Right atrium auricular region (tissue), 2 donors: Measurements from ENCODE around the gene ESRP2. TPM values are rescaled to one million over a fixed set of nuclear protein-coding genes. Genes with fewer than 3 reads are reported as not detected.

Experiments
- DNase-seq: peaks from one replicate; pipeline ENCODE4 v3.0.0-alpha.2; 2019; ENCODE audit warnings: low spot score
- H3K27ac ChIP-seq, 2 donors: fragments of 200-600 bp; sonication (generic); 1 replicate in 1 of 2; 2 replicates in 1 of 2; pipeline ENCODE4 v1.5.1; 2016 to 2019
- H3K27me3 ChIP-seq, 2 donors: fragments of 200-600 bp; sonication (generic); one replicate each; pipeline versions ENCODE4 v1.5.1 to v1.6.0; 2017 to 2019
- H3K36me3 ChIP-seq: fragments of 200-600 bp; sonication (generic); one replicate; pipeline ENCODE4 v1.5.1; 2016
- H3K4me1 ChIP-seq, 2 donors: fragments of 200-600 bp; sonication (generic); one replicate each; pipeline versions ENCODE4 v1.5.1 to v1.6.0; 2017 to 2019
- H3K4me3 ChIP-seq, 2 donors: fragments of 200-600 bp; sonication (generic); 1 replicate in 1 of 2; 2 replicates in 1 of 2; pipeline ENCODE4 v1.5.1; 2017 to 2019; ENCODE audit warnings: mild to moderate bottlenecking in 1 of 2, moderate library complexity in 1 of 2
- H3K9me3 ChIP-seq, 2 donors: fragments of 200-600 bp; sonication (generic); one replicate each; pipeline ENCODE4 v1.5.1; 2019
- total RNA-seq, 2 donors: library from RNA; depleted of rRNA; stranded (reverse); fragments of >200 nt; gene quantifications; one replicate each; pipeline ENCODE4 v1.1.0, GENCODE V29; 2016
- TF ChIP-seq, protein P1 (sequence below), 2 donors: fragments of 200-600 bp; sonication (generic); IDR thresholded peaks; one replicate each; pipeline ENCODE4 v1.5.1; 2019; ENCODE audit warnings: antibody characterized with exemption in 2 of 2

Gene ESRP2
- total RNA-seq, 2 donors from 2014 or later: 0.59 to 1.2 TPM

DNA sequence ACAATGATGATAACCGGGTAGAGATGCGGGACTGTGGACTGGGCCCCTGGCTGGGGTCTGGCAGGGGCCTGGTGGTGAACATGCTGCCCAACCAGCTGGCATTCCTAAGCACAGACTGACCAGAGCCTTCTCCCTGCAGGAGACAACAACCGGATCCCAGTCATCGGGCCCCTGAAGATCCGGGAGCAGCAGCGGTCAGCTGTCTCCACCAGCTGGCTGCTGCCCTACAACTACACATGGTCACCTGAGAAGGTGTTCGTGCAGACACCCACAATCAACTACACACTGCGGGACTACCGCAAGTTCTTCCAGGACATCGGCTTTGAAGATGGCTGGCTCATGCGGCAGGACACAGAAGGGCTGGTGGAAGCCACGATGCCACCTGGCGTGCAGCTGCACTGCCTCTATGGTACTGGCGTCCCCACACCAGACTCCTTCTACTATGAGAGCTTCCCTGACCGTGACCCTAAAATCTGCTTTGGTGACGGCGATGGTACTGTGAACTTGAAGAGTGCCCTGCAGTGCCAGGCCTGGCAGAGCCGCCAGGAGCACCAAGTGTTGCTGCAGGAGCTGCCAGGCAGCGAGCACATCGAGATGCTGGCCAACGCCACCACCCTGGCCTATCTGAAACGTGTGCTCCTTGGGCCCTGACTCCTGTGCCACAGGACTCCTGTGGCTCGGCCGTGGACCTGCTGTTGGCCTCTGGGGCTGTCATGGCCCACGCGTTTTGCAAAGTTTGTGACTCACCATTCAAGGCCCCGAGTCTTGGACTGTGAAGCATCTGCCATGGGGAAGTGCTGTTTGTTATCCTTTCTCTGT, 23.3 kb upstream of the ESRP2 start:
- Histone ChIP-seq H3K27ac (peak overlapping the region; percentile 75 to 80), H3K36me3 (peaks cover 41% of the 10 kb centered on the region), H3K9me3 (no peaks in the 10 kb centered on the region), H3K4me1 (peaks cover 0 to 26% of the 10 kb centered on the region in 2 donors), H3K4me3 (no peak overlapping the region), H3K27me3 (no peaks in the 10 kb centered on the region)
- TF ChIP-seq, protein P1, sequence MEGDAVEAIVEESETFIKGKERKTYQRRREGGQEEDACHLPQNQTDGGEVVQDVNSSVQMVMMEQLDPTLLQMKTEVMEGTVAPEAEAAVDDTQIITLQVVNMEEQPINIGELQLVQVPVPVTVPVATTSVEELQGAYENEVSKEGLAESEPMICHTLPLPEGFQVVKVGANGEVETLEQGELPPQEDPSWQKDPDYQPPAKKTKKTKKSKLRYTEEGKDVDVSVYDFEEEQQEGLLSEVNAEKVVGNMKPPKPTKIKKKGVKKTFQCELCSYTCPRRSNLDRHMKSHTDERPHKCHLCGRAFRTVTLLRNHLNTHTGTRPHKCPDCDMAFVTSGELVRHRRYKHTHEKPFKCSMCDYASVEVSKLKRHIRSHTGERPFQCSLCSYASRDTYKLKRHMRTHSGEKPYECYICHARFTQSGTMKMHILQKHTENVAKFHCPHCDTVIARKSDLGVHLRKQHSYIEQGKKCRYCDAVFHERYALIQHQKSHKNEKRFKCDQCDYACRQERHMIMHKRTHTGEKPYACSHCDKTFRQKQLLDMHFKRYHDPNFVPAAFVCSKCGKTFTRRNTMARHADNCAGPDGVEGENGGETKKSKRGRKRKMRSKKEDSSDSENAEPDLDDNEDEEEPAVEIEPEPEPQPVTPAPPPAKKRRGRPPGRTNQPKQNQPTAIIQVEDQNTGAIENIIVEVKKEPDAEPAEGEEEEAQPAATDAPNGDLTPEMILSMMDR (IDR thresholded peaks at IDR 0.05): no peak
- DNase-seq: no peak

DNA sequence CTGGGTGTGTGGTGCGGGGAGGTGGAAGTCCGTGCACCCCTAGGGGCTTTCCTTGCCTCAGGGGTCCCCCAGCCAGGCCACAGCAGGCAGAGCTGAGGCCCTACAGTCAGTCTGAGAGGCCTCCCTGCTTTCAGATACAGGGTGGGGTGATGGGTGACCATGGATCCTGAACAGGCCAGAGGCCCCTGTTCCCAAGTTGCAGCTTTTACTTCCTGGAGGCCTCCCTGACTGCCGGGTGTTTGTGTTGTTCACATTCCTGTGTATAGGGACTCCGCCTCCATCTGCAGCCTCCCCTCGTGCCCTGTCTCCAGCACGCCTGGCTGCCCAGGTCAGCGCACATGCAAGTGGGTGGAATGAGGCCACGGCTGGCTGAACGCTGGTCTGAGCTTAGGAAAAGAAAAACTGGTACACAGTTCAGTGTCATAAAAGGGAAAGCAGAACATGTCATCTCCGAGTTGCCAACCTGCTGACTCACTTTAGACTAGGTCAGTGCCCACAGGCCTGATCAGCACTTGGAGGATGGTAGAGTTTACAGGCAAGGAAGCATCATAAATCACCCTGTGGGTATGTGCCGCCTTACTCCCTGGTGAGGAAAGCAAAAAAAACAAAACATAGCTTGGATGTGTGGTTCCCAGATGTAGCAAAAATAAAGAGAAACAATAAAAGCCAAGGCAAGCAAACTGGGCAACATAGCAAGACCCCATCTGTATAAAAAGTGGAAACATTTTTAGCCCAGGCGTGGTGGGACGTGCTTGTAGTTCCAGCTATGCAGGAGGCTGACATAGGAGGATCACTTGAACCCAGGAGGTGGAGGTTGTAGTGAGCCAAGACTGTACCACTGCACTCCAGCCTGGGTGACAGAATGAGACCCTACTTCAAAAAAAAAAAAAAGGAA, 22.2 kb upstream of the ESRP2 start:
- H3K9me3 ChIP-seq: no peaks in the 10 kb centered on the region
- H3K4me3 ChIP-seq: no peak overlapping the region
- no peaks in the 10 kb centered on the region for H3K27me3 ChIP-seq
- no peak for DNase-seq
- peaks cover 0 to 22% of the 10 kb centered on the region in 2 donors for H3K4me1 ChIP-seq
- H3K27ac ChIP-seq: peak overlapping the region; percentile 75 to 80
- TF ChIP-seq, protein P1 (IDR thresholded peaks at IDR 0.05): no peak
- H3K36me3 ChIP-seq: peaks cover 51% of the 10 kb centered on the region

DNA sequence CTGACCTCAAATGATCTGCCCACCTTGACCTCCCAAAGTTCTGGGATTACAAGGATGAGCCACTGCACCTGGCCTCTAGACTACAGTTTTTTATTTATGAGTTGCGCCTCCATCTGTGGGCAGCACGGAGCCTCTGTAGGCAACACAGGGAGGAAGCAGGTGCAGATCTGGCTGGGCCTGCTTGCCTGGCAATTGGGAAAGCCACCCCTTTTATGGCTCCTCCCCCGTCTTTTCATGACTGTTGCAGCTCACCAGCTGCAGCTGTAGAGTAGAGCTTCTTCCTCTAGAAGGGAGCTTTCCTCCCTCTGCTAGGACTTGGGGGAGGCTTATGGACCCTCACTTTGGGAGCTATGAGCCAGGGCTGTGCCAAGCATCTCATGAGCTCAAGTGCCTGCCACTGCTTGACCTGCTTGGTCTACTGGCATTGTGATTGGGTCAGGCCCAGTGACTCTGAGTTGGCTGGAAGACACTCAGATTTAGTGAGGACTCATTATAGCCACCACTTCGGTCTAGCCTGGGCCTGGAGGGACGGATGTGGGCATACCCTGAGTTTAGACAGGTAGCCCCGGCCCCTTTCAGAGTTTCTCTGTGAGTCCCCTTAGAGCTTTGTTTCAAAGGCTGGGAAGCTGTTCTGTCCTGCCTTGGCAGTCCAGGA, 21.5 kb upstream of the ESRP2 start:
- H3K27ac ChIP-seq: peak overlapping the region; percentile 75 to 80
- TF ChIP-seq, protein P1 (IDR thresholded peaks at IDR 0.05): no peak
- no peak for DNase-seq
- H3K9me3 ChIP-seq: no peaks in the 10 kb centered on the region
- H3K4me3 ChIP-seq: no peak overlapping the region
- peaks cover 0 to 30% of the 10 kb centered on the region in 2 donors for H3K4me1 ChIP-seq
- H3K36me3 ChIP-seq: peaks cover 56% of the 10 kb centered on the region
- no peaks in the 10 kb centered on the region for H3K27me3 ChIP-seq

DNA sequence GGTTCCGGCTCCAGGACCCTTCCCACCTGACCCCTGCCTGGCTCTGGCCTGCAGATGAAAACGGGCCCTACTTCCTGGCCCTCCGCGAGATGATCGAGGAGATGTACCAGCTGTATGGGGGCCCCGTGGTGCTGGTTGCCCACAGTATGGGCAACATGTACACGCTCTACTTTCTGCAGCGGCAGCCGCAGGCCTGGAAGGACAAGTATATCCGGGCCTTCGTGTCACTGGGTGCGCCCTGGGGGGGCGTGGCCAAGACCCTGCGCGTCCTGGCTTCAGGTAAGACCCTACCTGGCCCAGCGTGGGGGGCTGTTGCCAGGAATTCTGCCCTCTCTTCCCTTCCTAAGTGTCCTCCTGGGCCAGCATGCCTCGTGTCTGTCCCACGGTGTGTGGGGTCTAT, 19.8 kb upstream of the ESRP2 start:
- no peak for DNase-seq
- no peaks in the 10 kb centered on the region for H3K27me3 ChIP-seq
- H3K9me3 ChIP-seq: no peaks in the 10 kb centered on the region
- no peak overlapping the region for H3K4me3 ChIP-seq
- peak overlapping the region; percentile 89 to 94 for H3K27ac ChIP-seq
- H3K4me1 ChIP-seq: peaks cover 0 to 32% of the 10 kb centered on the region in 2 donors
- TF ChIP-seq, protein P1 (IDR thresholded peaks at IDR 0.05): no peak
- H3K36me3 ChIP-seq: peaks cover 57% of the 10 kb centered on the region

DNA sequence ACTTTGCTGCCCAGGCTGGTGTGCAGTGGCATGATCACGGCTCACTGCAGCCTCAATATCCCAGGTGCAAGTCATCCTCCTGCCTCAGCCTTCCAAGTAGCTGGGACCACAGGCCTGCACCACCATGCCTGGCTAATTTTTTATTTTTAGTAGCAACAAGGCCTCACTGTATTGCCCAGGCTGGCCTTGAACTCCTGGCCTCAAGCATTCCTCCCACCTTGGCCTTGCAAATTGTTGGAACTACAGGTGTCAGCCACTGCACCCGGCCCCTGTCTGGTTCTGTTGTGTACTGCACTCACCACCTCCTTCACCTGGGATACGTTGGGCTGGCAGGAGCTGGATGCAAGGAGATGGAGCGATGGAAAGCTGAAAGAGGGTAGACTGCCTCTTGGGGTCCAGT, 17.8 kb upstream of the ESRP2 start:
- Histone ChIP-seq H3K27ac (peak overlapping the region; percentile 89 to 94), H3K9me3 (no peaks in the 10 kb centered on the region), H3K4me1 (peaks cover 0 to 43% of the 10 kb centered on the region in 2 donors), H3K36me3 (peaks cover 52% of the 10 kb centered on the region), H3K27me3 (no peaks in the 10 kb centered on the region), H3K4me3 (no peak overlapping the region)
- no peak for DNase-seq
- TF ChIP-seq, protein P1 (IDR thresholded peaks at IDR 0.05): no peak
